Measurements from ENCODE around the gene TSKU.

DNA sequence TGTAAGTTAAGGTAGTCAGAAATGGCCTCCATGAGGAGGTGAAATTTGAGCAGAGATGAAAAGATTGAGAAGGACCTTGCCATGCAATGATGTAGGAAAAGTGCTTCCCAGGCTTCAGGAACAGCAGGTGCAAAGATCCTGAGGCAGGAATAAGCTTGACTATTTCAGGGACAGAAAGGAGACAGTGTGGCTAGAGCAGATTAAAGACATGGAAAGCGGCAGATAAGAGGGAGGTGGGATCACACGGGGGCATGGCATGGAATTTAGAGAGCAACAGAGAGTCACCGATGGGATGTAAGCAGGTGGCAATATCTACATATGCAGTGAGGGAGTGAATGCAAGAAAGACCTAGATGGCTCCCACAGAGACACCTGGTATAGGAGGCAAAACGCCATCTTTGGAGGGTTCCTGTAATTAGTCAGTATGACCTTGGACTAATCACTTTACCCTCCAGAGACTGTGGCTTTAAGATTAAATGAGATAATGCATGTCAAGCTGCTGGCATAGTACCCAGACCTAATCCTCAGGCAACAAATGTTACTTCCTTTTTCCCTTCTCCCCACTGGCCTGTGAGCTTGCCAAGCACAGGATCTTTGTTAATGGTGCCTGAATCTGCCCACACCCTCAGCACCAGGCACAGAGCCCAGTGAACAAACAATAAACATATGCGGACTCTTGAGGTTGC, 52.9 kb downstream of the TSKU start:
- TF ChIP-seq POLR2A (IDR thresholded peaks at IDR 0.05; ENCODE audit: low read length) (no peak), GATA1 (IDR thresholded peaks at IDR 0.05; ENCODE audit: low read depth, low read length) (no peak)
